ENCODE data around the gene DAB1.
A peak's percentile ranks its signal among the peaks of the same experiment; 100 is the strongest.

DAB1 gene

GRCh38 chr1:56973923-56974742 is 449.7 kb downstream of the DAB1 start:
- no peak for DNase-seq (ENCODE audit: low read depth)

- DNase-seq (ENCODE audit: low read depth) = no peak
Observed at GRCh38 chr1:56972976-56973375, 450.9 kb downstream of the DAB1 start.

GRCh38 chr1:56970280-56970679 is 453.6 kb downstream of the DAB1 start:
- no peak for DNase-seq (ENCODE audit: low read depth)

- DNase-seq (ENCODE audit: low read depth) = no peak
Observed at GRCh38 chr1:56968878-56969495, 454.9 kb downstream of the DAB1 start.

- DNase-seq (ENCODE audit: low read depth) = no peak
Observed at GRCh38 chr1:56967900-56968832, 455.7 kb downstream of the DAB1 start.

- DNase-seq (ENCODE audit: low read depth) = no peak
Observed at GRCh38 chr1:56967355-56967754, 456.5 kb downstream of the DAB1 start.

GRCh38 chr1:56966698-56966999 is 457.2 kb downstream of the DAB1 start:
- DNase-seq (ENCODE audit: low read depth) = no peak

- no peak for DNase-seq (ENCODE audit: low read depth)
Observed at GRCh38 chr1:56965916-56966697, 457.8 kb downstream of the DAB1 start, which contains the start of gene C8B. Gene C8B (minus strand): TSS chr1:56966015. CDS start chr1:56965948, 67 bp downstream.

- DNase-seq (ENCODE audit: low read depth) = no peak
Observed at GRCh38 chr1:56965191-56965590, 458.7 kb downstream of the DAB1 start.

GRCh38 chr1:56964349-56965017 is 459.4 kb downstream of the DAB1 start:
- no peak for DNase-seq (ENCODE audit: low read depth)

GRCh38 chr1:56963667-56964066 is 460.2 kb downstream of the DAB1 start:
- no peak for DNase-seq (ENCODE audit: low read depth)

GRCh38 chr1:56961426-56961825 is 462.4 kb downstream of the DAB1 start:
- no peak for DNase-seq (ENCODE audit: low read depth)

GRCh38 chr1:56958526-56958925 is 465.3 kb downstream of the DAB1 start:
- DNase-seq (ENCODE audit: low read depth) = peak; percentile 7

GRCh38 chr1:56957931-56958330 is 465.9 kb downstream of the DAB1 start:
- DNase-seq (ENCODE audit: low read depth) = no peak

- no peak for DNase-seq (ENCODE audit: low read depth)
Observed at GRCh38 chr1:56954664-56955063, 469.2 kb downstream of the DAB1 start.

- no peak for DNase-seq (ENCODE audit: low read depth)
Observed at GRCh38 chr1:56953386-56953785, 470.5 kb downstream of the DAB1 start.

- no peak for DNase-seq (ENCODE audit: low read depth)
Observed at GRCh38 chr1:56952501-56952900, 471.4 kb downstream of the DAB1 start.

- no peak for DNase-seq (ENCODE audit: low read depth)
Observed at GRCh38 chr1:56948403-56949023, 475.3 kb downstream of the DAB1 start.
